Neural progenitor cell (in vitro differentiated cells): ENCODE measurements around the gene USP27X. TPM values are rescaled to one million over a fixed set of nuclear protein-coding genes. Genes with fewer than 3 reads are reported as not detected.

Experiments used
- DNase-seq: peaks from one replicate; pipeline ENCODE4 v3.0.0-alpha.2; 2016; ENCODE audit warnings: low spot score
- H2AFZ ChIP-seq: fragments of 200-600 bp; sonication (generic); replicated peaks from 2 replicates; pipeline ENCODE4 v1.6.1; 2016; ENCODE audit warnings: antibody characterized with exemption
- H3F3A ChIP-seq: fragments of 200-600 bp; sonication (generic); 2 replicates; pipeline ENCODE4 v1.6.1; 2016; ENCODE audit warnings: antibody characterized with exemption, low read depth
- H3K27ac ChIP-seq: fragments of 200-600 bp; sonication (generic); 2 replicates; pipeline ENCODE4 v1.5.1; 2016; ENCODE audit warnings: mild to moderate bottlenecking
- H3K27me3 ChIP-seq: fragments of 200-600 bp; sonication (generic); 2 replicates; pipeline ENCODE4 v1.6.1; 2016; ENCODE audit warnings: mild to moderate bottlenecking, moderate library complexity
- H3K36me3 ChIP-seq: fragments of 200-600 bp; sonication (generic); 2 replicates; pipeline ENCODE4 v1.5.1; 2016
- H3K4me1 ChIP-seq: fragments of 200-600 bp; sonication (generic); 2 replicates; pipeline ENCODE4 v1.6.1; 2016; ENCODE audit warnings: mixed run types
- H3K4me2 ChIP-seq: fragments of 200-600 bp; sonication (generic); 2 replicates; pipeline ENCODE4 v1.6.1; 2016
- H3K4me3 ChIP-seq: fragments of 200-600 bp; sonication (generic); 2 replicates; pipeline ENCODE4 v1.5.1; 2016
- H3K79me2 ChIP-seq: fragments of 200-600 bp; sonication (generic); 2 replicates; pipeline ENCODE4 v1.6.1; 2016; ENCODE audit warnings: low read depth
- H3K9ac ChIP-seq: fragments of 200-600 bp; sonication (generic); 2 replicates; pipeline ENCODE4 v1.6.1; 2016
- H3K9me3 ChIP-seq: fragments of 200-600 bp; sonication (generic); 2 replicates; pipeline ENCODE4 v1.5.1; 2016; ENCODE audit warnings: low read depth
- H4K20me1 ChIP-seq: fragments of 200-600 bp; sonication (generic); 2 replicates; pipeline ENCODE4 v1.6.1; 2016; ENCODE audit warnings: low read depth
- H3K27ac Mint-ChIP-seq: 3 replicates; pipeline ENCODE4 v1.8.0; 2021; ENCODE audit warnings: mixed read lengths
- H3K27me3 Mint-ChIP-seq: 2 replicates; pipeline ENCODE4 v1.8.0; 2022; ENCODE audit warnings: low read depth, mild to moderate bottlenecking, inconsistent platforms, moderate library complexity, mixed read lengths; ENCODE audit not compliant: insufficient read depth
- H3K36me3 Mint-ChIP-seq: 3 replicates; pipeline ENCODE4 v1.8.0; 2021; ENCODE audit warnings: mixed read lengths
- H3K4me1 Mint-ChIP-seq: 3 replicates; pipeline ENCODE4 v1.8.0; 2021; ENCODE audit warnings: mixed read lengths
- H3K4me3 Mint-ChIP-seq: 3 replicates; pipeline ENCODE4 v1.8.0; 2021; ENCODE audit warnings: mild to moderate bottlenecking, moderate library complexity, mixed read lengths
- H3K9me3 Mint-ChIP-seq: 3 replicates; pipeline ENCODE4 v1.8.0; 2020; ENCODE audit warnings: mixed read lengths
- CTCF ChIP-seq: fragments of 200-600 bp; sonication (generic); IDR thresholded peaks from 2 replicates; pipeline ENCODE4 v1.5.1; 2017; ENCODE audit warnings: antibody characterized with exemption, mild to moderate bottlenecking
- EZH2 ChIP-seq: fragments of 200-600 bp; sonication (generic); IDR thresholded peaks from 2 replicates; pipeline ENCODE4 v1.6.1; 2017; ENCODE audit warnings: antibody characterized with exemption, mild to moderate bottlenecking, moderate library complexity
- EZH2phosphoT487 ChIP-seq: fragments of 200-600 bp; sonication (generic); IDR thresholded peaks from 2 replicates; pipeline ENCODE4 v1.6.1; 2017; ENCODE audit warnings: antibody characterized with exemption
- total RNA-seq: library from RNA; depleted of rRNA; stranded (reverse); fragments of >200 nt; gene quantifications from 2 replicates; pipeline ENCODE4 v1.2.3, GENCODE V29; 2015; ENCODE audit warnings: low replicate concordance

Gene USP27X
- total RNA-seq, 1 donor from 2014 or later = 4.2 TPM

- peak; percentile 31 for DNase-seq
- Histone ChIP-seq H3K9me3 (no peaks in the 10 kb centered on the region), H3F3A (peaks cover 6% of the 10 kb centered on the region), H3K27me3 (no peaks in the 10 kb centered on the region), H3K9ac (no peak overlapping the region), H3K27ac (no peak overlapping the region), H2AFZ (no peak overlapping the region), H4K20me1 (no peaks in the 10 kb centered on the region), H3K79me2 (peaks cover 9% of the 10 kb centered on the region), H3K4me1 (no peaks in the 10 kb centered on the region), H3K4me3 (no peak overlapping the region), H3K4me2 (no peak overlapping the region), H3K36me3 (no peaks in the 10 kb centered on the region)
- H3K27me3 Mint-ChIP-seq = peaks cover 2% of the 10 kb centered on the region
- TF ChIP-seq EZH2phosphoT487 (no peak), CTCF (peak; percentile 58)
- peaks cover 9% of the 10 kb centered on the region for H3K36me3 Mint-ChIP-seq
- peaks cover 16% of the 10 kb centered on the region for H3K4me1 Mint-ChIP-seq
- H3K27ac Mint-ChIP-seq = peak overlapping the region; percentile 74
- H3K4me3 Mint-ChIP-seq = peak overlapping the region; percentile 46
- peaks cover 9% of the 10 kb centered on the region for H3K9me3 Mint-ChIP-seq
Observed at GRCh38 chrX:49876750-49877149, 2.5 kb upstream of the USP27X start.

GRCh38 chrX:49877397-49878101, 1.7 kb upstream of the USP27X start:
- Histone ChIP-seq H3K79me2 (peaks cover 9% of the 10 kb centered on the region), H3K4me1 (no peaks in the 10 kb centered on the region), H3K27me3 (no peaks in the 10 kb centered on the region), H3K4me2 (no peak overlapping the region), H3F3A (peaks cover 6% of the 10 kb centered on the region), H3K9ac (no peak overlapping the region), H2AFZ (no peak overlapping the region), H3K27ac (no peak overlapping the region), H4K20me1 (no peaks in the 10 kb centered on the region), H3K36me3 (no peaks in the 10 kb centered on the region), H3K4me3 (no peak overlapping the region), H3K9me3 (no peaks in the 10 kb centered on the region)
- TF ChIP-seq EZH2phosphoT487 = no peak
- no peak for TF ChIP-seq EZH2
- TF ChIP-seq CTCF = no peak
- Mint-ChIP-seq H3K36me3 (peaks cover 11% of the 10 kb centered on the region), H3K4me3 (no peak overlapping the region), H3K9me3 (peaks cover 11% of the 10 kb centered on the region), H3K27ac (no peak overlapping the region), H3K4me1 (peaks cover 16% of the 10 kb centered on the region), H3K27me3 (peaks cover 2% of the 10 kb centered on the region)
- no peak for DNase-seq

- Mint-ChIP-seq H3K36me3 (peaks cover 11% of the 10 kb centered on the region), H3K27me3 (peaks cover 2% of the 10 kb centered on the region), H3K9me3 (peaks cover 11% of the 10 kb centered on the region), H3K4me1 (peaks cover 17% of the 10 kb centered on the region), H3K4me3 (peak overlapping the region; percentile 86), H3K27ac (no peak overlapping the region)
- DNase-seq = peak; percentile 32
- TF ChIP-seq EZH2phosphoT487 (no peak), EZH2 (no peak), CTCF (no peak)
- Histone ChIP-seq H3K4me2 (peak overlapping the region; percentile 77), H3K9me3 (no peaks in the 10 kb centered on the region), H3K9ac (no peak overlapping the region), H3K27me3 (no peaks in the 10 kb centered on the region), H3K79me2 (peaks cover 9% of the 10 kb centered on the region), H2AFZ (peak overlapping the region; percentile 61), H4K20me1 (no peaks in the 10 kb centered on the region), H3K4me1 (no peaks in the 10 kb centered on the region), H3K36me3 (no peaks in the 10 kb centered on the region), H3K4me3 (peak overlapping the region; percentile 60), H3F3A (peaks cover 6% of the 10 kb centered on the region), H3K27ac (no peak overlapping the region)
Observed at GRCh38 chrX:49878128-49878833, 1.0 kb upstream of the USP27X start.
